CMK (cell line): ENCODE data around the gene DEPDC5.
"Not testable (repeated sequence)": the region's sequence is repeated elsewhere in the genome, so short reads cannot be mapped to it uniquely, and the experiment has no call there.

ENCODE experiments used
- DNase-seq: peaks from one replicate; pipeline ENCODE4 v3.0.0-alpha.2; 2010; ENCODE audit warnings: low read depth

DEPDC5 gene

DNA sequence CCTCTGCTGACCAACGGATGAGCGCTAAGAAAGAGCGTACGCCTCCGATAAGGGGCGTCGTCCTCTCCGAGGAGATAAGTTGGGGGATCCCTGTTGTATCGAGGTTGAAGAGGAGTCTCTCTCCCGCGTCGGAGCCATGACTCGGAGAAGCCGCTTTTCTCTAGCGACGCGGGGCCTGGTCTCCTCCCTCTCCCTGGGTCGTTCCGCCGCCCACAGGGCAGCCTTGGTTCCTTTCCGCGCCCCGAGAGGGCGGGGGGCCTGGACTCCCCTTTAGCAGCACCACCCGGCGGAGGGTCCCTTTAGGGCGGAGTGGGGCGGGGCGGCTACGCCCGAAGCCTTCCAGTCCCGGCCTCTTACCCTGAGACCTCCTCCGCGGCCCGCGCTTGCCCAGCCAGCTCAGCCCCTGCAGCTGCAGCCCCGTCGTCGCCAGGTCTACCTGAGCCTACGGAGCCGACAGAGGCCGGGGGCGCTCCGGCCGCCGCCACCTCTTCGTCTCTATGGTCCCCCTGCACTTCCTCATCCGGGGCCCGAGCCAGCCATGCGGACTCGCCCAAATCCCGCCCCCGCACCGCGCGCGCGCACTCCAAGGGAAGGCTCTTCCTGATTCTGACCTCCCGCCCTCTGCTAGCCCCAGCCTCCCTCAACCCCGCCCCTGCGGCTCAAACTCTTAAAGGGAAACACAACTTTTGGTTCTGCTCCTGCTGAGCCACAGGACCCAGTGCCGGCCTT is 4.0 kb upstream of the DEPDC5 start, which contains the start of gene PRR14L:
Gene PRR14L, minus strand, starts transcription at position 497 of the 729 bp plus-strand sequence. CDS start 11,272 bp downstream, outside the sequence.
- DNase-seq = peak; percentile 90

GRCh38 chr22:31750365-31751284 is 3.2 kb upstream of the DEPDC5 start:
- DNase-seq = no peak

- DNase-seq = no peak
These were observed 1.5 kb upstream of the DEPDC5 start for GRCh38 chr22:31752096-31752847.

GRCh38 chr22:31753005-31753633 is 700 bp upstream of the DEPDC5 start:
- peak; percentile 88 for DNase-seq

- DNase-seq = no peak
These were observed 994 bp downstream of the DEPDC5 start for GRCh38 chr22:31754813-31755212.

DNA sequence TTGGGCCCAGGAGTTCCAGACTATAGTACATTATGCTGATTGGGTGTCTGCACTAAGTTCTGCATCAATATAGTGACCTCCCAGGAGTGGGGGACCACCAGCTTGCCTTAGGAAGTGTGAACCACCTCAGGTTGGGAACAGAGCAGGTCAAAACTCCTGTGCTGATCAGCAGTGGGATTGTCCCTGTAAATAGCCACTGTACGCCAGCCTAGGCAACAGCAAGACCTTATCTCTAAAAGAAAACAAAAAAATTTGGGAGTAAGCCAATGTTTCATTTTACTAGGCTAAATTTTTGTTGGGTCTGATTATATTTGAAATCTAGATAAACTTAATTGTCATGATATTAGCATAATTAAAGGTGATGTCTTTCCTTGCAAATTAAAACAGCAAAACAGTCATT is 3.4 kb downstream of the DEPDC5 start:
- DNase-seq = no peak

- not testable (repeated sequence) for DNase-seq
These were observed 5.0 kb downstream of the DEPDC5 start for GRCh38 chr22:31758860-31759259.

DNA sequence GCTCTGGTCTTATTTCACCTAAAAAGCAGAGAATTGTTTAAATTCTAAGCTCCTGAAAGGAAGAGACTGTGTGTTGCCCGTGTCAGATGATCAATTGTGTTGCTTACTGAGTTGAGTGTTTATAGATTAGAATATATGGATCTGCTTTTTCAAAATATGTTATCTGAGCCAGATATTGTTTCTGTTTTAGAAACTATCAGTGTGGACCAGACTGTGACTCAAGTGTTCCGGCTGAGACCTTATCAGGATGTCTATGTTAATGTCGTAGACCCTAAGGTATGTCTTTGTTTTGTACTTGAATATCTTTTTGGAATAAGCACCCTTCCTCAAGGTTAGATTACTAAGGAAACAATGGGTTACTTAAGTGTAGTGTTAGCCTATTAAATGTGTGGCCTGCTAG is 11.0 kb downstream of the DEPDC5 start:
- DNase-seq = no peak

DNA sequence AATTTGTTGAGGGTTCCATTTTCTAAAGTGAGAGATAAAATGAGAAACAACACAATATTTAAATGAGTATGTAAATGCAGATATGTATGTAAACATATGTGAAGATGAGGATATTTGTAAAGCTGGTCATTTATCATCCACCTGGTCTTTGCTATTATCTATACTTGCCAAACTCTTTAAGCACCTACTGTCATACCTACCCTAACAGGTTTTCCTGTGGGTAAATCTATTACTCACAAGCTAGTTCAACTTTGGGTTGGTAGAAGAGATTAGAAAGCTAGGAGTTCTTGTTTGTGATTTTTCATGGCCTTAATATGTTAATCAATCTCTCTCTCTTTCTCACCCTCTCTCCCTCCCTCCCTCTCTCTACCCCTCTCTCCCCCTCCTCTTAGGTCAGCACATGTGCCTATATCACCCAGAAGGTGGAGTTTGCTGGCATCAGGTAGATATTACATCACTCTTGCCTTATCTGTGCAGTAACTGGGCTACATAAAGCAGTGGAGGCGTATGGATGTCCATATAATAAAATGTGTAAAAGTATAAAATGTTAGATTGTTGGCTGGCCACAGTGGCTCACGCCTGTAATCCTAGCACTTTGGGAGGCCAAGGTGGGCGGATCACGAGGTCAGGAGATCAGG is 14.7 kb downstream of the DEPDC5 start:
- no peak for DNase-seq

DNA sequence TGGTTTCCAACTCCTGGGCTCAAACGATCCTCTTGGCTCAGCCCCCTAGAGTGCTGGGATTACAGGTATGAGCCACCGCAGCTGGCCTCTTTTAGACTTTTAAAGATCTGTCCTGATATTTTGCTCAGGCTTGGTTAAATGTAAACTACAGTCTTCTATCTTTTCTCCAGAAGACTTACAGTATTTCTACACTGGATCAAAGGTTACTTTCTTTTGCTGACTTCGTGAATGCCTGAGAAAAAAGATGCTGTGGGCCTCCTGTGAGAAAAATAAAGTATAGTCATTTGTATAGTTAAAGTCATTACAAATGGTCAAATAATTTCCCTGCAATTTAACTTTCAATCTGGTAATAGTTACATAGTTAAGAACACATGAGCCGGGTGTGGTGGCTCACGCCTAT is 19.6 kb downstream of the DEPDC5 start:
- DNase-seq = no peak

DNA sequence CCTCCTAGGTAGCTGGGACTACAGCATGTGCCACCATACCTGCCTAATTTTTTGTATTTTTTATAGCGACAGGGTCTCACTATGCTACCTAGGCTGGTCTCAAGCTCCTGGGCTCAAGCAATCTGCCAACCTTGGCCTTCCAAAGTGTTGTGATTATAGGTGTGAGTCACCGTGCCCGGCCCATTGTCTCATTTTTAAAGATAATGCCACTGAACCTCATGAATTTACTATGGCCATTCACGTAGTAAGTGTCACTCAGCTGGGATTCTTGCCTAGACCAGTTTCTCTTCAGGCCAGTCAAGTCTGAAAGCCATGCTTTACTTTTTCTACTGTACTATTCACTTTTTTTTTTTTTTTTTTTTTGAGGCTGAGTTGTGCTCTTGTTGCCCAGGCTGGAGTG is 22.4 kb downstream of the DEPDC5 start:
- DNase-seq = no peak

GRCh38 chr22:31789803-31790202 is 36.0 kb downstream of the DEPDC5 start:
- peak; percentile 39 for DNase-seq

DNA sequence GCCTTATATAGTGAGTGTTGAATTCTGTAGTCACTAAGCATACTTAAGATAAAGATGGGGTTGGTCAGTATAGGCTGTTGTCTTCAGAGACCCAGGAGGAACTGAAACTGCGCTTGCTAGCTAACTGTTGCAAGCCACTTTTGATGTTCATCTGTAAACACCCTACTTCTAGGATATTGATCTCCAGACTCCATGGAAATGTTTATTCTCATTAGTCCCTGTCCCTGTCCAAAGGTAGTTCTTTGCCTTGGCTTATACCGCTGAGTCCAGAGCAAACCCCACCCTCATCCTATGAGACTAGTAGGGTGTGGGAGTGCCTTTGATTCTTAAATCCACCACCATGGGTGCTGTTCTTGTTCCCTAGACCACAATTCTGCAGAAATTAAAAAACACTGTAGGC is 36.4 kb downstream of the DEPDC5 start:
- DNase-seq = peak; percentile 8

DNA sequence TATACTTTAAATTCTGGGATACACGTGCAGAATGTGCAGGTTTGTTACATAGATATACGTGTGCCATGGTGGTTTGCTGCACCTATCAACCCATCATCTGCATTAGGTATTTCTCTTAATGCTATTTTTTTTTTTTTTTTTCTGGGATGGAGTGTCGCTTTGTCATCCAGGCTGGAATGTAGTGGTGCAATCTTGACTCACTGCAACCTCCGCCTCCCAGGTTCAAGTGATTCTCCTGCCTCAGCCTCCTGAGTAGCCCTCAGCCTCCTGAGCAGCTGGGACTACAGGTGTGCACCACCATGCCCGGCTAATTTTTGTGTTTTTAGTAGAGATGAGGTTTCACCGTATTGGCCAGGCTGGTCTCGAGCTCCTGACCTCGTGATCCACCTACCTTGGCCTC is 45.5 kb downstream of the DEPDC5 start:
- DNase-seq = not testable (repeated sequence)

DNA sequence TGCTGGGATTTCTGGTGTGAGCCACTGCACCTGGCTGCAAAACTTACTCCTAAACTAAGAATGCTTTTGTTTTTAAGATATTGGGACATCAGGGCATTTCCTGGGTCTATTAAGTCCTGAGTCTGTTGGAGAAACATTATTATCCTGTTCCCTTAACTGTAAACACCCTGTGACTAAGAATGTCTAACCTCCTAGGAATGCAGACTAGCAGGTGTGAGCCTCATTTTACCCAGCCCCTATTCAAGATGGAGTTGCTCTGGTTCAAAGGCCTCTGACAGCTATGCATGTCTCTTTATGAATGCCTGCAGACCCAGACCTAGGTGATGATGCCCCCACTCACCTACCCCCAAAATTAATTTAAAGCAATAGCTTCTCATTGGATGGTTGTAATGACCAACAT is 46.2 kb downstream of the DEPDC5 start:
- no peak for DNase-seq

GRCh38 chr22:31800861-31801260 is 47.0 kb downstream of the DEPDC5 start:
- DNase-seq = not testable (repeated sequence)

DNA sequence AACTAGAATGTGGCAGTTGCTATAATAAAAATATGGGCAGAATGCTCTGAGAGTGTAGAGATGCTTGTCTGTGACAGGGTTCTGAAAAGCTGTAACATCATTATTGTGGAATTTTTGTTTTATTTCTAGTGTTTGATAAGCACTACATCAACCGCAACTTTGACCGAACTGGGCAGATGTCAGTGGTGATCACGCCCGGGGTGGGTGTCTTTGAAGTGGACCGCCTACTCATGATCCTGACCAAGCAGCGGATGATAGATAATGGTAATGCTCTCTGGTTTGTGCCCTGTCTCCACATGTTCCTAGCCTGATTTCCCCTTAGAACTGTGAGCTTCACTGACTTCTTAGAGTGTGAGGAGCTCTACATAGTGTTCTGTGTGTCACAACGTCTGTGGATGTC is 48.8 kb downstream of the DEPDC5 start:
- DNase-seq = no peak

DNA sequence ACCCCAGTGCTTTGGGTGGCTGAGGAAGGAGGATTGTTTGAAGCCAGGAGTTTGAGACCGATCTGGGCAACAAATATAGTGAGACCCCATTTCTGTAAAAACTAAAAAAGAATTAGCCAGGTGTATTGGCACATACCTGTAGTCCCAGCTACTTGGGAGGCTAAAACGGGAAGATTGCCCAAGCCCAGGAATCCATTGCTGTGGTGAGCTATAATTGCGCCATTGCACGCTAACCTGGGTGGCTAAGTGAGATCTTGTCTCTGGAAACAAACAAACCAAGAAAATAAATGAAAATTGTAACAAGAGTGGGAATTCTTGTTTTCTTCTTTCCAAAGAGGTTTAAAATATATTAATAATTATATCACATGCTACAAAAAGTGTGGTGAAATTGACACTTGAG is 52.9 kb downstream of the DEPDC5 start:
- no peak for DNase-seq

- no peak for DNase-seq
These were observed 59.3 kb downstream of the DEPDC5 start for GRCh38 chr22:31812977-31813605.

DNA sequence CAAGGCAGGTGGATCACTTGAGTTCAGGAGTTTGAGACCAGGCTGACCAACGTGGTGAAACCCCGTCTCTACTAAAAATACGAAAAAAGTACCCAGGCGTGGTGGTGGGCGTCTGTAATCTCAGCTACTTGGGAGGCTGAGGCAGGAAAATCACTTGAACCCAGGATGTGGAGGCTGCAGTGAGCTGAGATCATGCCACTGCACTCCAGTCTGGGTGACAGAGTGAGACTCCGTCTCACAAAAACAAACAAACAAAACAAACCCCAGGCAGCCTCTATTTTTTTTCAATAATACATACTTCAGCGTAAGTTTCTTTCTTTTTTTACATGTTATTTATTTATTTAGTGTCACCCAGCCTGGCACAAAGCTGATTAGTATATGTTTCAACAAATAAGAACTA is 60.1 kb downstream of the DEPDC5 start:
- not testable (repeated sequence) for DNase-seq

GRCh38 chr22:31814942-31815341 is 61.1 kb downstream of the DEPDC5 start:
- DNase-seq = no peak
